ENCODE data around the gene GOLPH3. TPM values are rescaled to one million over a fixed set of nuclear protein-coding genes. Genes with fewer than 3 reads are reported as not detected.
"Not testable (repeated sequence)": the region's sequence is repeated elsewhere in the genome, so short reads cannot be mapped to it uniquely, and the experiment has no call there.

Gene GOLPH3
- total RNA-seq, 1 experiment from 2014 or later = 44.3 TPM

GRCh38 chr5:32094691-32095090 is 79.4 kb downstream of the GOLPH3 start:
- no peaks in the 10 kb centered on the region for H3K36me3 ChIP-seq
- H3K4me1 ChIP-seq (replicated peaks) = no peaks in the 10 kb centered on the region
- H3K27me3 ChIP-seq (replicated peaks) = no peaks in the 10 kb centered on the region
- H3K9me3 ChIP-seq (replicated peaks) = no peaks in the 10 kb centered on the region
- DNase-seq (ENCODE audit: low read depth in 1 of 2, low spot score in 2 of 2) = no peak
- no peak overlapping the region for H3K4me3 ChIP-seq
- H3K27ac ChIP-seq = no peak overlapping the region

- no peaks in the 10 kb centered on the region for H3K9me3 ChIP-seq (replicated peaks)
- DNase-seq (ENCODE audit: low read depth in 1 of 2, low spot score in 2 of 2) = peak; percentile 23 to 48
- H3K27ac ChIP-seq = no peak overlapping the region
- H3K4me3 ChIP-seq = no peak overlapping the region
- no peaks in the 10 kb centered on the region for H3K4me1 ChIP-seq (replicated peaks)
- H3K27me3 ChIP-seq (replicated peaks) = no peaks in the 10 kb centered on the region
- no peaks in the 10 kb centered on the region for H3K36me3 ChIP-seq
Measured at GRCh38 chr5:32092938-32093812, 80.9 kb downstream of the GOLPH3 start.

GRCh38 chr5:32090755-32091128 is 83.4 kb downstream of the GOLPH3 start:
- no peaks in the 10 kb centered on the region for H3K27me3 ChIP-seq (replicated peaks)
- no peak for DNase-seq (ENCODE audit: low read depth in 1 of 2, low spot score in 2 of 2)
- H3K27ac ChIP-seq = no peak overlapping the region
- no peaks in the 10 kb centered on the region for H3K9me3 ChIP-seq (replicated peaks)
- no peaks in the 10 kb centered on the region for H3K36me3 ChIP-seq
- no peaks in the 10 kb centered on the region for H3K4me1 ChIP-seq (replicated peaks)
- H3K4me3 ChIP-seq = no peak overlapping the region

GRCh38 chr5:32090026-32090754 is 83.9 kb downstream of the GOLPH3 start:
- DNase-seq (ENCODE audit: low read depth in 1 of 2, low spot score in 2 of 2) = no peak
- H3K36me3 ChIP-seq = no peaks in the 10 kb centered on the region
- H3K4me1 ChIP-seq (replicated peaks) = no peaks in the 10 kb centered on the region
- H3K9me3 ChIP-seq (replicated peaks) = no peaks in the 10 kb centered on the region
- H3K27ac ChIP-seq = no peak overlapping the region
- H3K4me3 ChIP-seq = no peak overlapping the region
- no peaks in the 10 kb centered on the region for H3K27me3 ChIP-seq (replicated peaks)

- Histone ChIP-seq H3K4me3 (no peak overlapping the region), H3K36me3 (no peaks in the 10 kb centered on the region), H3K4me1 (replicated peaks) (no peaks in the 10 kb centered on the region), H3K27me3 (replicated peaks) (no peaks in the 10 kb centered on the region), H3K9me3 (replicated peaks) (no peaks in the 10 kb centered on the region), H3K27ac (no peak overlapping the region)
- no peak for DNase-seq (ENCODE audit: low read depth in 1 of 2, low spot score in 2 of 2)
Measured at GRCh38 chr5:32089146-32090000, 84.7 kb downstream of the GOLPH3 start.

GRCh38 chr5:32088214-32088613 is 85.9 kb downstream of the GOLPH3 start:
- no peak for DNase-seq (ENCODE audit: low read depth in 1 of 2, low spot score in 2 of 2)
- Histone ChIP-seq H3K4me3 (no peak overlapping the region), H3K36me3 (no peaks in the 10 kb centered on the region), H3K4me1 (replicated peaks) (no peaks in the 10 kb centered on the region), H3K27ac (no peak overlapping the region), H3K27me3 (replicated peaks) (no peaks in the 10 kb centered on the region), H3K9me3 (replicated peaks) (no peaks in the 10 kb centered on the region)

GRCh38 chr5:32087086-32088082 is 86.7 kb downstream of the GOLPH3 start:
- H3K4me1 ChIP-seq (replicated peaks) = no peaks in the 10 kb centered on the region
- no peak for DNase-seq (ENCODE audit: low read depth in 1 of 2, low spot score in 2 of 2)
- H3K36me3 ChIP-seq = no peaks in the 10 kb centered on the region
- no peaks in the 10 kb centered on the region for H3K9me3 ChIP-seq (replicated peaks)
- H3K27ac ChIP-seq = no peak overlapping the region
- no peaks in the 10 kb centered on the region for H3K27me3 ChIP-seq (replicated peaks)
- H3K4me3 ChIP-seq = no peak overlapping the region

- Histone ChIP-seq H3K36me3 (no peaks in the 10 kb centered on the region), H3K27me3 (replicated peaks) (no peaks in the 10 kb centered on the region), H3K4me3 (no peak overlapping the region), H3K4me1 (replicated peaks) (no peaks in the 10 kb centered on the region), H3K9me3 (replicated peaks) (no peaks in the 10 kb centered on the region), H3K27ac (no peak overlapping the region)
- DNase-seq (ENCODE audit: low read depth in 1 of 2, low spot score in 2 of 2) = no peak
Measured at GRCh38 chr5:32083981-32084430, 90.1 kb downstream of the GOLPH3 start.

GRCh38 chr5:32082701-32083100 is 91.4 kb downstream of the GOLPH3 start:
- no peak for DNase-seq (ENCODE audit: low read depth in 1 of 2, low spot score in 2 of 2)
- Histone ChIP-seq H3K27me3 (replicated peaks) (no peaks in the 10 kb centered on the region), H3K4me1 (replicated peaks) (no peaks in the 10 kb centered on the region), H3K9me3 (replicated peaks) (no peaks in the 10 kb centered on the region), H3K4me3 (no peak overlapping the region), H3K27ac (no peak overlapping the region), H3K36me3 (no peaks in the 10 kb centered on the region)

GRCh38 chr5:32080565-32080964 is 93.6 kb downstream of the GOLPH3 start:
- H3K27me3 ChIP-seq (replicated peaks); H3K27ac ChIP-seq; H3K4me3 ChIP-seq; DNase-seq (ENCODE audit: low read depth in 1 of 2, low spot score in 2 of 2); H3K36me3 ChIP-seq; H3K9me3 ChIP-seq (replicated peaks); H3K4me1 ChIP-seq (replicated peaks): not testable (repeated sequence)

GRCh38 chr5:32078855-32079254 is 95.3 kb downstream of the GOLPH3 start:
- not testable (repeated sequence) for H3K27me3 ChIP-seq (replicated peaks); H3K36me3 ChIP-seq; H3K4me3 ChIP-seq; DNase-seq (ENCODE audit: low read depth in 1 of 2, low spot score in 2 of 2); H3K27ac ChIP-seq; H3K4me1 ChIP-seq (replicated peaks); H3K9me3 ChIP-seq (replicated peaks)

- Histone ChIP-seq H3K4me1 (replicated peaks) (no peaks in the 10 kb centered on the region), H3K36me3 (no peaks in the 10 kb centered on the region), H3K9me3 (replicated peaks) (no peaks in the 10 kb centered on the region), H3K27me3 (replicated peaks) (no peaks in the 10 kb centered on the region), H3K4me3 (no peak overlapping the region), H3K27ac (no peak overlapping the region)
- DNase-seq (ENCODE audit: low read depth in 1 of 2, low spot score in 2 of 2) = peak in 1 of 2 experiments; percentile 20
Measured at GRCh38 chr5:32076699-32077695, 97.1 kb downstream of the GOLPH3 start.
